Effector memory CD4-positive, alpha-beta T cell (primary cell): ENCODE measurements around the gene CSHL1.
"Not testable (repeated sequence)": the region's sequence is repeated elsewhere in the genome, so short reads cannot be mapped to it uniquely, and the experiment has no call there.

Source experiments
- DNase-seq, 3 donors: peaks; one replicate each; pipeline ENCODE4 v3.0.0-alpha.2; 2020
- H3K27ac ChIP-seq: 2 replicates; pipeline ENCODE4 v1.7.0; 2013; ENCODE audit warnings: mild to moderate bottlenecking, low read length, moderate library complexity; ENCODE audit not compliant: insufficient read depth, poor library complexity, severe bottlenecking
- H3K27me3 ChIP-seq: replicated peaks from 2 replicates; pipeline ENCODE4 v1.7.0; 2013; ENCODE audit warnings: mild to moderate bottlenecking, low read length; ENCODE audit not compliant: insufficient read depth, control insufficient read depth, poor library complexity, severe bottlenecking
- H3K36me3 ChIP-seq: 2 replicates; pipeline ENCODE4 v1.7.0; 2013; ENCODE audit warnings: mild to moderate bottlenecking, low read length, moderate library complexity; ENCODE audit not compliant: control insufficient read depth, insufficient read depth
- H3K4me1 ChIP-seq: 2 replicates; pipeline ENCODE4 v1.7.0; 2013; ENCODE audit warnings: low read length, mild to moderate bottlenecking; ENCODE audit not compliant: control insufficient read depth, insufficient read depth, poor library complexity, severe bottlenecking
- H3K4me3 ChIP-seq: 2 replicates; pipeline ENCODE4 v1.7.0; 2013; ENCODE audit warnings: low read length, low read depth, mild to moderate bottlenecking; ENCODE audit not compliant: insufficient read depth, poor library complexity, severe bottlenecking
- H3K9me3 ChIP-seq: 2 replicates; pipeline ENCODE4 v1.7.0; 2013; ENCODE audit warnings: mild to moderate bottlenecking, low read length, moderate library complexity; ENCODE audit not compliant: control insufficient read depth

CSHL1 gene

GRCh38 chr17:63874061-63874626 lies 36.9 kb downstream of the CSHL1 start:
- H3K36me3 ChIP-seq, H3K27ac ChIP-seq, H3K27me3 ChIP-seq, H3K9me3 ChIP-seq, H3K4me1 ChIP-seq, H3K4me3 ChIP-seq, DNase-seq: not testable (repeated sequence)

- H3K9me3 ChIP-seq, H3K36me3 ChIP-seq, H3K27me3 ChIP-seq, H3K4me1 ChIP-seq, H3K4me3 ChIP-seq, DNase-seq, H3K27ac ChIP-seq: not testable (repeated sequence)
These were observed 37.5 kb downstream of the CSHL1 start, which contains the start of gene CSH2 for GRCh38 chr17:63873577-63873976. TSS of gene CSH2 (minus strand) at chr17:63873677. CDS start at chr17:63873614, 63 bp downstream.

GRCh38 chr17:63871646-63872365 lies 39.3 kb downstream of the CSHL1 start:
- not testable (repeated sequence) for H3K9me3 ChIP-seq, H3K27me3 ChIP-seq, DNase-seq, H3K27ac ChIP-seq, H3K4me3 ChIP-seq, H3K4me1 ChIP-seq, H3K36me3 ChIP-seq

- H3K27ac ChIP-seq, H3K27me3 ChIP-seq, DNase-seq, H3K9me3 ChIP-seq, H3K4me1 ChIP-seq, H3K4me3 ChIP-seq, H3K36me3 ChIP-seq: not testable (repeated sequence)
These were observed 40.8 kb downstream of the CSHL1 start for GRCh38 chr17:63870292-63870665.

GRCh38 chr17:63869491-63870291 lies 41.4 kb downstream of the CSHL1 start:
- not testable (repeated sequence) for H3K4me1 ChIP-seq, H3K4me3 ChIP-seq, H3K27ac ChIP-seq, H3K9me3 ChIP-seq, DNase-seq, H3K27me3 ChIP-seq, H3K36me3 ChIP-seq

GRCh38 chr17:63866625-63867024 lies 44.4 kb downstream of the CSHL1 start:
- not testable (repeated sequence) for H3K9me3 ChIP-seq, H3K4me1 ChIP-seq, H3K27ac ChIP-seq, H3K27me3 ChIP-seq, DNase-seq, H3K36me3 ChIP-seq, H3K4me3 ChIP-seq
